Measurements from ENCODE around the gene SMAD3.
"Not testable (repeated sequence)": the region's sequence is repeated elsewhere in the genome, so short reads cannot be mapped to it uniquely, and the experiment has no call there.

The SMAD3 gene

GRCh38 chr15:67065531-67066005 lies at the start of gene SMAD3:
SMAD3 (plus strand) TSS chr15:67065602; CDS start chr15:67066155, 553 bp downstream.
- peak; percentile 81 for DNase-seq

GRCh38 chr15:67017311-67017710 lies 48.1 kb upstream of the SMAD3 start:
- DNase-seq = no peak

- DNase-seq = no peak
Observed at GRCh38 chr15:67018026-67018425, 47.4 kb upstream of the SMAD3 start.

- no peak for DNase-seq
Observed at GRCh38 chr15:67018441-67018840, 47.0 kb upstream of the SMAD3 start.

GRCh38 chr15:67019069-67019468 lies 46.3 kb upstream of the SMAD3 start:
- DNase-seq = no peak

- no peak for DNase-seq
Observed at GRCh38 chr15:67019884-67020520, 45.4 kb upstream of the SMAD3 start.

GRCh38 chr15:67020668-67021067 lies 44.7 kb upstream of the SMAD3 start:
- DNase-seq = not testable (repeated sequence)

- no peak for DNase-seq
Observed at GRCh38 chr15:67021455-67021854, 43.9 kb upstream of the SMAD3 start.

- DNase-seq = no peak
Observed at GRCh38 chr15:67022587-67023105, 42.8 kb upstream of the SMAD3 start.

GRCh38 chr15:67023517-67024313 lies 41.7 kb upstream of the SMAD3 start:
- DNase-seq = no peak

GRCh38 chr15:67024314-67024997 lies 40.9 kb upstream of the SMAD3 start:
- DNase-seq = peak; percentile 10

- no peak for DNase-seq
Observed at GRCh38 chr15:67024998-67025368, 40.4 kb upstream of the SMAD3 start.

- DNase-seq = no peak
Observed at GRCh38 chr15:67025719-67026609, 39.4 kb upstream of the SMAD3 start.

- DNase-seq = no peak
Observed at GRCh38 chr15:67026610-67026967, 38.8 kb upstream of the SMAD3 start.

GRCh38 chr15:67028440-67028839 lies 37.0 kb upstream of the SMAD3 start:
- DNase-seq = not testable (repeated sequence)

- no peak for DNase-seq
Observed at GRCh38 chr15:67030036-67030762, 35.2 kb upstream of the SMAD3 start.

- no peak for DNase-seq
Observed at GRCh38 chr15:67031331-67031730, 34.1 kb upstream of the SMAD3 start.

- DNase-seq = no peak
Observed at GRCh38 chr15:67032608-67033007, 32.8 kb upstream of the SMAD3 start.

GRCh38 chr15:67033012-67033411 lies 32.4 kb upstream of the SMAD3 start:
- DNase-seq = peak; percentile 27

GRCh38 chr15:67033571-67034044 lies 31.8 kb upstream of the SMAD3 start:
- DNase-seq = peak; percentile 18

GRCh38 chr15:67035886-67036285 lies 29.5 kb upstream of the SMAD3 start:
- DNase-seq = no peak
